Measurements from ENCODE around the gene AKR1C4. TPM values are rescaled to one million over a fixed set of nuclear protein-coding genes. Genes with fewer than 3 reads are reported as not detected.

Gene AKR1C4
- polyA plus RNA-seq, 2 of the 4 experiments (the other 2 are of a cell fraction): 0.37 to 1.2 TPM

DNA sequence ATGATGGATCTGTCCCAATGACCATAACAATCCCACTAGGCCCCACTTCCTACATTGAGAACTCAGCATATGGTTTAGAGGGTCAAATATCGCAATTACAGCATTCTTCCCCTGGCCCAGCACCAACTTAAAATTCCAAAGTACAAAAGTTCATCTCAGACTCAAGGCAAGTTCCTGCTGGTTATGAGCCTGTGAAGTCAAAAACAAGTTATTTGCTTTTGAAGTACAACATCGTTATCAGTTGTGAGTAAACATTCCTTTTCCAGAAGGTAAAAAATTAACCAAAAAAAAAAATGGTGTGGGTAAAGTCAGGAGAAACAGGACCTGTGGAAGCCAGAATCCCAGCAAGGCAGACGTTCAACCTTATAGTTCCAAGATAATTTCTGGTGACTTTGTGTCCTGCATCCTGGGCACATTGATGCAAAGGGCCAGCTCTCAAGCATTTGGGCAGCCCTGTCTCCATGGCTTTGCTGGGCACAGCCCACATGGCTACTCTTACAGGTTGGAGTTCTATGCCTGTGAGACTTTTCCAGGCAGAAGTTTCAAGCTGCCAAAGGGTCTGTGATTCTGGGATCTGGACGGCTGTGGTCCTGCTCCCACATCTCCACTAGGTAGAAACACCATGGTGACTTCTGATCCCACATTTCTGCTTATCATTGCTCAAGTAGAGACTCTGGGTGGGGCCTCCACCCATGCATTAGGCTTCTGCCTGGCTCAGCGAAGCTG, 49.2 kb upstream of the AKR1C4 start (continued):
- TF ChIP-seq NFE2L2 (conservative IDR thresholded peaks at IDR 0.05; ENCODE audit: low read length) (no peak), CTCF (IDR thresholded peaks at IDR 0.05) (no peak), ZSCAN20 (CRISPR knock-in tag; IDR thresholded peaks at IDR 0.05) (peak; percentile 88), CHD2 (IDR thresholded peaks at IDR 0.05; ENCODE audit: low read length, partially characterized antibody) (no peak), CBX8 (IDR thresholded peaks at IDR 0.05) (no peak), ZNF302 (CRISPR knock-in tag; IDR thresholded peaks at IDR 0.05) (peak; percentile 93), HEYL (CRISPR knock-in tag; IDR thresholded peaks at IDR 0.05) (peak; percentile 97), POLR2AphosphoS2 (conservative IDR thresholded peaks at IDR 0.05; ENCODE audit: low read length) (no peak)

DNA sequence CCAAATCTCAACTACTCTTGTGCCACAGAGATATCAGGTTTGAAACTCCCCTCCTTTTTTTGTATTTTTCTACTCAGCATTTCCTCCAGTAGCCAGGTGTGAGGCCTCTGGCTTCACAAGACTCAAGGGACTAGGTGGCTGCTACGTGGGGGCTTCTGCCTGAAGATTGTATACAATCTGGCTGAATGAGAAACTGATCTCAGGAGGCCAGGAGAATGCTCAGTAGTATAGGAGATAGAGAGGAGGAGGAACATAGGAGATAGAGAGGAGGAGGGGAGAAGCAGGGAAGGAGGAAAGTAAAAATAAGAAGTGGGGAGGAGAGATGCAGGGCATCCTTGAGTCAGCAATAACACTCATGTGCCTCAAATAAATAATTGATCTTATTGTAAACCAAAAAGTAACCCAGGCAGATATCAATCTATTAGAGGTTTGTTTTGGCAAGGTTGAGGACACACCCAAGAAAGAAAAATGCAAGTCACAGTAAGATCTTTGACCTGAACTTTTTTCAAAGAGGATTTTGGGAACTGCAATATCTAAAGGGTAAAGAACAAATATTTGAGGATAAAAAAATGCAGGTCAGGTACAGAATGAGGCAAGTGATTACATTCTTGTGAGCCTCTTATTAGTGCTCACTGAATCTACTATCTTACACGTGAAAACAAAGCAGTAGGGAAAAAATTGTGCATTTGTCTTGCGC, 48.5 kb upstream of the AKR1C4 start:
- H3K4me2 ChIP-seq: peak overlapping the region; percentile 72
- ATAC-seq (peak; percentile 84 to 88), FAIRE-seq (peak; percentile 94), DNase-seq (ENCODE audit: low read depth in 1 of 2, low spot score in 1 of 2) (peak; percentile 31 to 91)
- CTCF ChIA-PET: no interaction called here
- peaks cover 38% of the 10 kb centered on the region for H3K4me1 ChIP-seq
- peaks cover 41% of the 10 kb centered on the region; the same call in 2 of the 3 replicates for H3K9me3 ChIP-seq
- H3K27ac ChIP-seq: peak overlapping the region; percentile 95 to 99
- POLR2A ChIA-PET: no interaction called here
- peak overlapping the region; percentile 18; the same call in 1 of the 3 replicates for H3K4me3 ChIP-seq
- 9% methylated on average over 3 of the region's 3 CpGs for WGBS (ENCODE audit: missing lambda C conversion rate)
- TF ChIP-seq JUN (IDR thresholded peaks at IDR 0.05): peak; percentile 79 to 94
- TF ChIP-seq, protein P1, sequence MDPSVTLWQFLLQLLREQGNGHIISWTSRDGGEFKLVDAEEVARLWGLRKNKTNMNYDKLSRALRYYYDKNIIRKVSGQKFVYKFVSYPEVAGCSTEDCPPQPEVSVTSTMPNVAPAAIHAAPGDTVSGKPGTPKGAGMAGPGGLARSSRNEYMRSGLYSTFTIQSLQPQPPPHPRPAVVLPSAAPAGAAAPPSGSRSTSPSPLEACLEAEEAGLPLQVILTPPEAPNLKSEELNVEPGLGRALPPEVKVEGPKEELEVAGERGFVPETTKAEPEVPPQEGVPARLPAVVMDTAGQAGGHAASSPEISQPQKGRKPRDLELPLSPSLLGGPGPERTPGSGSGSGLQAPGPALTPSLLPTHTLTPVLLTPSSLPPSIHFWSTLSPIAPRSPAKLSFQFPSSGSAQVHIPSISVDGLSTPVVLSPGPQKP (IDR thresholded peaks at IDR 0.05; ENCODE audit: low read depth, low read length): no peak
- TF ChIP-seq HOXB5 (CRISPR knock-in tag; IDR thresholded peaks at IDR 0.05): no peak
- peak; percentile 73 for TF ChIP-seq MAX (IDR thresholded peaks at IDR 0.05)
- no peak for TF ChIP-seq POLR2AphosphoS2 (conservative IDR thresholded peaks at IDR 0.05; ENCODE audit: low read length)
- TF ChIP-seq NFE2L2 (conservative IDR thresholded peaks at IDR 0.05; ENCODE audit: low read length): peak; percentile 80
- no peak for TF ChIP-seq EHMT2 (IDR thresholded peaks at IDR 0.05; ENCODE audit: low read depth)
- TF ChIP-seq EP300 (IDR thresholded peaks at IDR 0.05): peak; percentile 93 to 94
- TF ChIP-seq, protein P2, sequence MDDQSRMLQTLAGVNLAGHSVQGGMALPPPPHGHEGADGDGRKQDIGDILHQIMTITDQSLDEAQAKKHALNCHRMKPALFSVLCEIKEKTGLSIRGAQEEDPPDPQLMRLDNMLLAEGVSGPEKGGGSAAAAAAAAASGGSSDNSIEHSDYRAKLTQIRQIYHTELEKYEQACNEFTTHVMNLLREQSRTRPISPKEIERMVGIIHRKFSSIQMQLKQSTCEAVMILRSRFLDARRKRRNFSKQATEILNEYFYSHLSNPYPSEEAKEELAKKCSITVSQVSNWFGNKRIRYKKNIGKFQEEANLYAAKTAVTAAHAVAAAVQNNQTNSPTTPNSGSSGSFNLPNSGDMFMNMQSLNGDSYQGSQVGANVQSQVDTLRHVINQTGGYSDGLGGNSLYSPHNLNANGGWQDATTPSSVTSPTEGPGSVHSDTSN (IDR thresholded peaks at IDR 0.05): peak; percentile 38; the same call in 1 of the 2 replicates
- TF ChIP-seq RFX5 (IDR thresholded peaks at IDR 0.05): no peak
- peak; percentile 65 to 83 for TF ChIP-seq CEBPB (IDR thresholded peaks at IDR 0.05)
- TF ChIP-seq NPAS2 (CRISPR knock-in tag; IDR thresholded peaks at IDR 0.05; ENCODE audit: borderline replicate concordance): no peak
- peak; percentile 40; the same call in 1 of the 3 replicates for TF ChIP-seq SMC3 (IDR thresholded peaks at IDR 0.05)
- peak; percentile 67 for TF ChIP-seq JUNB (IDR thresholded peaks at IDR 0.05)
- TF ChIP-seq, protein P3, sequence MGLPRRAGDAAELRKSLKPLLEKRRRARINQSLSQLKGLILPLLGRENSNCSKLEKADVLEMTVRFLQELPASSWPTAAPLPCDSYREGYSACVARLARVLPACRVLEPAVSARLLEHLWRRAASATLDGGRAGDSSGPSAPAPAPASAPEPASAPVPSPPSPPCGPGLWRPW (IDR thresholded peaks at IDR 0.05): peak; percentile 72
- no peak for TF ChIP-seq CTCF (IDR thresholded peaks at IDR 0.05)
- no peak for TF ChIP-seq ZC3H11A (IDR thresholded peaks at IDR 0.05)
- peak; percentile 99 for TF ChIP-seq GATA3 (IDR thresholded peaks at IDR 0.05; ENCODE audit: borderline replicate concordance)
- no peak for TF ChIP-seq HMGXB4 (CRISPR knock-in tag; IDR thresholded peaks at IDR 0.05; ENCODE audit: borderline replicate concordance)
- no peak for TF ChIP-seq RNF2 (IDR thresholded peaks at IDR 0.05; ENCODE audit: borderline replicate concordance, low read depth)
- peak; percentile 57; the same call in 1 of the 2 replicates for TF ChIP-seq ZSCAN20 (CRISPR knock-in tag; IDR thresholded peaks at IDR 0.05)
- no peak for TF ChIP-seq HOXB13 (CRISPR knock-in tag; IDR thresholded peaks at IDR 0.05; ENCODE audit: low read depth)
- no peak for TF ChIP-seq FOSL2 (IDR thresholded peaks at IDR 0.05)
- TF ChIP-seq FOSL2 (CRISPR knock-in tag; IDR thresholded peaks at IDR 0.05): peak; percentile 58
- TF ChIP-seq MAFK (IDR thresholded peaks at IDR 0.05; ENCODE audit: partially characterized antibody): peak; percentile 97
